ENCODE measurements around the gene PPP1R27. TPM values are rescaled to one million over a fixed set of nuclear protein-coding genes. Genes with fewer than 3 reads are reported as not detected.

The PPP1R27 gene
- polyA plus RNA-seq, 12 donors = 10.9 to 61.9 (median 26.1) TPM; not detected in 1

GRCh38 chr17:81863833-81864768 lies 29.3 kb upstream of the PPP1R27 start:
- no peak for DNase-seq

- DNase-seq = no peak
Measured at GRCh38 chr17:81863123-81863675, 28.3 kb upstream of the PPP1R27 start.

DNA sequence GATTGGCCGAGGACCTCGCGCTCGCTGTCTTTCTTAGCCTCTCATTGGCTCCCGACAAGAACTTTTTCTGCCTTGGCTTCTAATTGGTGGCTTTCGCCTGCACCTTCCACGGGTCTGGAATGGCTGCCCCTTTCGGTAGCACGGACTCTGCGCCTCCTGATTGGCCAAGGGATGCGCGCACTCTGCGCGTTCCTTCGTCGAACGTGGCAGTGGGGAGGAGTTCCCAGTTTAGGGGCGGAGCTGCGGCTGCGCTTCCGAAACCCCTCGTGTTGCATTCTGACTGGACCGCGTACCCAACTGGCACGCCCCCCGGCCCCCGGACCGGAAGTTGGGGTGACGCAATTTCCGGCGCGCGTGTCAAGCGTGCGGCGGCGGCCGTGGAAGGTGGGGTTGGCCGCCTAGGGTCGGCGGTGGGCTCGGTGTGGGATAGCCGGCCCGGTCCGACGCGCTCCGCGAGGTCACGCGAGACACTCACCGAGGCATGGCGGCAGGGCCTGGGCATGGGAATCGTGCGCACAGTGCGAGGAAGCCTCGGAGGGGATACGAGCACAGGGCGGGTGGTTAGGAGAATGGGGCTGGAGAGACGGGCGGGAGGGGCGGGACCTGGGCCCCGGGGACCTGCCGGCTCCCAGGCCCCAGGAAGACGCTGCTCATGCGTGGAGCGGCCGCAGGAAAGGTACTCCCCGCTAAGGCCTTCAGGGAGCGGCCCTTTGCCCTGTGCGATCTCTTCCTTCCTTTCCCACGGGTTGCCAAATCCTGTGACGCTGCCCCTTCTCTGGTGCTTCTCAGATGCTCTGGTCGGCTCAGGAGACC lies 26.1 kb upstream of the PPP1R27 start:
- DNase-seq = peak; percentile 100

- DNase-seq = no peak
Measured at GRCh38 chr17:81859906-81860755, 25.3 kb upstream of the PPP1R27 start, which contains the start of gene P4HB. Gene P4HB (minus strand): TSS chr17:81860535. CDS start chr17:81860471, 64 bp downstream.

DNA sequence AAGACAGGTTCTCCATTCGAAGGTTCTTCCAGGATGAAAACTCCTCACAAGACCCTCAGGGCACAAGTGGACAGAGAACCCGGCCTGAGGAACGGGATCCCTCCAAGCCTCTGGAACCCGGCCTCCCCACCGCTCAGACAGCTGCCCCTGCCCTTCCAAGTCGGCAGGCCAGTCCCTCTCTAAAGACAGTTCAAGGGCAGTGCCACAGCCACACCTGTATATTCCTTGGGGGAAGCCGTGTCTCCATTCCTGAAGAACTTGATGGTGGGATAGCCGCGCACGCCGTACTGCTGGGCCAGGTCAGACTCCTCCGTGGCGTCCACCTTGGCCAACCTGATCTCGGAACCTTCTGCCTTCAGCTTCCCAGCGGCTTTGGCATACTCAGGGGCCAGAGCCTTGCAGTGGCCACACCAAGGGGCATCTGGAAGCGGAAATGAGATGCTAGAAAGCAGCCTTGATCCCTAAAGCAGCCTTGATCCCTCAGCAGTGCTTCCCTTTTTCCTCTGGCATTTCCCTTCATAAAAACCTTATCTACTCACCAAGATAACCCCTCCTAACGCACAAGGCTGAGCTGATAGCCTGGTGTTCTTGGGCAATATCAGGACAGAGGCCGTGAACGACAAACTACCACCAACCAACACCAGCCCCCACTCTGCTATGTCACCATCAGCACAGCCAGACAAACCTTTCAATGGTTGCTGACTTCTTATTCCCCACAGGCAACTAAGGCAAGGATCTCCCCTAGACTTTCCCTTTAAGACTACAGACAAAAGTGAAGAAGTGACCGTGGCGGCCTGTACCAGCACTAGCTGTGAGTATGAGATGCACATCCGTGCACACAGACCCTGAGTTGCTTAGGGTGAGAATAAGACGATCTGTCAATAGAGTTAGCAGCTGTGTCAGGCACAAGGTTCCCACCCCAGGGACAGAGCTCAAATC lies 24.4 kb upstream of the PPP1R27 start:
- DNase-seq = no peak

- DNase-seq = no peak
Measured at GRCh38 chr17:81858170-81858966, 23.5 kb upstream of the PPP1R27 start.

DNA sequence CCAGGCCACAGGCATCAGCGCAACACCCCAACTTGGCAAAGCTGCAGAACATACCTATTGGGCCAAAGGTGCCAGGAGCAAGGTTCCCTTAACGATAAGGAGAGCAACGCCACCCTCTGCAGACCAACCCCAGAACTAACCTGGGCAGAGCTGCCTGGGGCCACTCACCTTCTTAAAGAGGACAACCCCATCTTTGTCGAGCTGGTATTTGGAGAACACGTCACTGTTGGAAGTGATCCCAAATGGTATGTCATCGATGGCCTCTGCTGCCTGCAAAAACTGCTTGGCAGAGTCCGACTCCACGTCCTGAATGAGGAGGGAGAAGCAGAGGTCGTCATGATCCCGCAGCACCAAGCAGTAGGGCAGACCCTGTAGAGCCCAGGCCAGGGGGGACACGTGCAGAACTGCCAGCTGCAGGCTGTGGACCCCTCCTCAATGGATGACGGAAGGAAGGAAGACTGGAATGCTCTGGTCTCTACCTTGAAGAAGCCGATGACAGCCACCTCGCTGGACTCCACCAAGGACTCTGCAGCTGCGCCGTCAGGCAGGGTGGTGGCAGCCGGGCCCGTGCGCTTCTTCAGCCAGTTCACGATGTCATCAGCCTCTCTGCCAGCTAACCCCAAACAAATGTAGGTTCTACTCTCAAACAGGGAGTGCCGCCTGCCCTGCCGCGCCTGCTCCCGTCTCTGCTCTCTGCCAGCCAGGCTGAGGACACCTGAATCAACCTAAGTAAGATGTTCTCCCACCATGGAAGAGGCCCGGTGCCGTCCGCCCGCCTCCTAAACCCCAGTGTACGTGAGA lies 20.3 kb upstream of the PPP1R27 start:
- DNase-seq = no peak

GRCh38 chr17:81852237-81852636 lies 17.4 kb upstream of the PPP1R27 start:
- DNase-seq = no peak

DNA sequence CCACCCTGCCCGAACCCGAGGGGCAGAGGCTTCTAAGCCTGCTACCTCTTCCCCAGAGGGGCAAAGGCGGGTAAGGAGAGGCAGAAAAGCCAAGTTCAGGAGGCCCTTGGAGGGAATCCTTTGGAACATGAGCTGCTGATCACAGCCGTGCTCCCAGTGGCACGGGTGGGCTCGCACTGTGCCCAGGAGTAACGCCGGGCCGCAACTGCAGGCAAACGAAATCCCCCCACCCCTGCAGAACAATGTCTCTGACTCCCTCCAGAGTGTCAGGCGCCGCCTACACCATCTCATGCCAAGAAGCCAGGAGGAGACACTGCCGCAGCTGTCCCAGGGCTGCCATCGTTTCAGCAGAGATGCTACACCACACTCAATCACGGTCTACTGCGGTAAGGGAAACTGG lies 16.6 kb upstream of the PPP1R27 start:
- DNase-seq = no peak

- DNase-seq = no peak
Measured at GRCh38 chr17:81849457-81849856, 14.6 kb upstream of the PPP1R27 start.

DNA sequence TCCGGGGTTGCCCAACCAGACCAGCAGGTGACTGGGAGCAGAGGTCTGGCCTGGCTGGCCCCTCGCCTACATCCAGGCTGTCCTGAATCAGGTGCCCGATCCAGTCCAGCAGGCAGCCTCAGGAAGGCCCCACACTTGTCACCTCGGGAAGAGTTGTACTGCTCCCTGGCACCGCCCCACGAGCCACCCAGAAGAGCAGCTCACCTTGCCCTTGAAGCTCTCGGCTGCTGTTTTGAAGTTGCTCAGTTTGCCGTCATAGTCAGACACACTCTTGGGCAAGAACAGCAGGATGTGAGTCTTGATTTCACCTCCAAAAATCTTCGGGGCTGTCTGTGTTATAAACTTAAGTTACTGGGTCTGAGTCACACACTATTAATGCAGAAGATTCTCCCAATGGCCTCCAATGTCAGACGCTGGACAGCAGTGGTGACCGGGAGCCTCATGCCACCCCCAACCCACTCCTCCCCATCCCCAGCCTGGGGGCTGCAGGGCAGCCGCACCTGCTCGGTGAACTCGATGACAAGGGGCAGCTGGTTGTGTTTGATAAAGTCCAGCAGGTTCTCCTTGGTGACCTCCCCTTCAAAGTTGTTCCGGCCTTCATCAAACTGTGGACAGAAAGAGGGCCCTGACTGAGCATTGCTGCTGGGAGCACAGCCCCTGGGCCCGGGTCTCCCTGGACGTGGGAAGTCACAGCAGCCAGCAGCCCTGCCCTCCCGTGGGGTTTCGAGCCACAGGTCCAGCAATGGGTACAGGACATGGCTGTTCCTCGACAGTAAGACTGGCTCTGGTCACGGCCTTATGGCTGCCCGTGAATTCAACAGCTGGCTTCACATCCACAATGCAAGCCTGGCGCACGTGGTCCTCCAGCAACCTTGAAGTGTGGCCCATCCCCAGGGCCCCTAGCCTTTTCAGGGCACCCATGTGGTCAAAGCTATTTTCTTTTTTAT lies 12.2 kb upstream of the PPP1R27 start:
- DNase-seq = no peak

DNA sequence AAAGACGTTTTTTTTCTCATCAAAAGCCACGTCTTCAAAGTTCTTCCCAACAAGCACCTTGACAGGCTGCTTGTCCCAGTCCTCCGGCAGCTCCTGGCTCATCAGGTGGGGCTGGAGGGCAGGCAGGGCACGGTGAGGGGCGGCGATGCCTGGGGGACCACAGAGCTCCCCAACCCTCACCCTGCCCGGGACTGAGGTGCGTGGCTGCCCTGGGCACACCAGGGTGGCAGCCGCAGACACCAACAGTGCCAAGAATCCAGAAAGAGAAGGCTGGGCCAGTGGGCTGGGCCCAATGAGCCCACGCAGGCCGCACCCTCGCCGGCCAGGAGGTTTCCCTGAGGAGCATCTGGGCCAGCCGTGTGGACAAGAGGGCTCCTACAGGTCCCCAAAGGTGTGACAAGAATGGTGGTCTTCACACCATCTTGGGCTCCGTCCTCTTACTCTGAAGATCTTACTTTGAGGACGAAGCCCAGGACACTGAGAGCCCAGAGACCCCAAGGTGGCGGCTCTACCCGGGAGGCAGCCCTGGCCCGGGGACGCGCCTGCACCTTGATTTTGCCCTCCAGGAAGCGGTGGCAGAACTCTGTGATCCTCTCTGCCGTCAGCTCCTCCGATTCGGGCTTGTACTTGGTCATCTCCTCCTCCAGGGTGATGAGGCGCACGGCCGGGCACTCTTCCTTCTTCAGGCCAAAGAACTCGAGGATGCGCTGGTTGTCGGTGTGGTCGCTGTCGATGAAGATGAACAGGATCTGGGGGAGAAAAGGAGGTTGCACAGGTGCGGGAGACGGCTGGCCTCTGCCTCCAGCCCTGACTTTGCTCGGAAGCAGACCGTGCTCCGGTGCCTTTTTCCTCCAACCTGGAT lies 11.3 kb upstream of the PPP1R27 start:
- no peak for DNase-seq

DNA sequence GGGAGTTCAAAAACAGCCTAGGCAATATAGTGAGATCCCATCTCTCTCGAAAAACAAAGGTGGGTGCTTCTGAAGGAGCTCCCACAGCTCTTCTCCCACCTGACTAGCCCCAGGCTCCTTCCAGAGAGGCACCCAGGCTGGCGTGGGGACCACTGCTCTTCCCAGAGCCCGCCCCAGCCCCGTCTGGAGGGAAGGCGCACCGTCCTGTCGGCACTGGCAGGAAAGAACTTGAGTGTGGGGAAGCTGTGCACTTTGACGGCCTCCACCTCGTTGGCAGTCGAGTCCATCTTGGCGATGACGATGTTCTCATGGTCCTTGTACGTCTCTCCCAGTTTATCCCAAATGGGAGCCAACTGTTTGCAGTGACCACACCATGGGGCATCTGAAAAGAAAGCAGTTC lies 10.5 kb upstream of the PPP1R27 start:
- DNase-seq = no peak

GRCh38 chr17:81844887-81845286 lies 10.0 kb upstream of the PPP1R27 start:
- no peak for DNase-seq

DNA sequence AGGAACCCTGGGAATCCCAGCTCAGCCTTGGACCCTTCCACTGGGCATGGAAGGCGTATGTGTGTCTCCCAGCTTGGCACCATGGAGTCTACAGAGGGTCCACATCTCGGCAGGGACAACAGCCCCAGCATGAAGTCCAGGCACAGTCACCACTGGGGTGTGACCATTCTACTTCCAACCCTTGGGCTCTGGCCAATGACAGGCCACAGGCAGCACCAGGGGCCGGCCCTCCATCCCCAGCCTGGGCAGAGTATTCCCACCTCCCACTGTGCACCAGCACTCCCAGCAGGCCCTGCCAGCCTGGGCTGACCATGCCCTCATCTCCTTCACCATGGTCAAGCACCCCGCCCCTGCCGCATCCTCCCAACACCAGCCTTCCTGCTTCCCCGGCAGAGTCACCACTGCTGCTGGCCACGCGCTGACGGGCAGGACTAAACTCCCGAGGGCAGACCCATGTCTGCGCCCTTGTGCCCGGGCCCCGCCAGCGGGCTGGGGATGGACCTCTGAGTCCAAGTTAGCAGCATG lies 9.5 kb upstream of the PPP1R27 start:
- no peak for DNase-seq

DNA sequence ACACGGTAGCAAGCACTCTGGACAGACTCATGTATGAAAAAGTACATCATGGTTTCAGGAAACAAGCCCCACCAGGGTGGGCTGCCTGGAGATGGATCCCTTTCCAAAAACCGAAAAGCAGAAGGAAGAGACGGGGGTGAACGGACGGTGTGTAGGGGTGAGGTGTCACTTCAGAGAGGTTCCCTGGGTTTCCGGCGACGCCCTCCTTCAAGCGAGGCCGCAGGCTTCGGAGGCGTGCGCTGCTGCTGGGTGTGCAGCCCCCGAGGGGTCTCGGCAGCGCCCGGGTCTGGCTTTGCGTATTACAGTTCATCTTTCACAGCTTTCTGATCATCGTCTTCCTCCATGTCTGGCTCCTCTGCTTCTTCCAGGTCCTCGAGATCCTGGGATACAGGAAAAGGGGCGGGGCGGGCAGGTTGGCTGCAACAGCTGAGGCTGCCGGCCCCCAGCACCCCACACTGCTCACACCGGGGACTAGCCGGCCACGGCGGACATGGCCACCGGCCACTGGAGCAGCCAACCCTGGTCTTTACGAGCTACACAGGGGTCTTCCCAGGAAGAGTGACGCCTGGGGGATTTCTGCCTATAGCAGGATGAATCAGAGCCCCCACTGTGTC lies 9.0 kb upstream of the PPP1R27 start:
- no peak for DNase-seq
